GM12891 (cell line): ENCODE data around the gene RHBDL1.

ENCODE experiments used
- PAX5 ChIP-seq: IDR thresholded peaks from 2 replicates; pipeline ENCODE4 v1.6.1; 2011; ENCODE audit warnings: low read length, moderate library complexity, mild to moderate bottlenecking; ENCODE audit not compliant: insufficient read depth, severe bottlenecking
- POLR2A ChIP-seq: IDR thresholded peaks from 2 replicates; pipeline ENCODE4 v1.6.1; 2011; ENCODE audit warnings: low read depth, low read length, control low read depth

DNA sequence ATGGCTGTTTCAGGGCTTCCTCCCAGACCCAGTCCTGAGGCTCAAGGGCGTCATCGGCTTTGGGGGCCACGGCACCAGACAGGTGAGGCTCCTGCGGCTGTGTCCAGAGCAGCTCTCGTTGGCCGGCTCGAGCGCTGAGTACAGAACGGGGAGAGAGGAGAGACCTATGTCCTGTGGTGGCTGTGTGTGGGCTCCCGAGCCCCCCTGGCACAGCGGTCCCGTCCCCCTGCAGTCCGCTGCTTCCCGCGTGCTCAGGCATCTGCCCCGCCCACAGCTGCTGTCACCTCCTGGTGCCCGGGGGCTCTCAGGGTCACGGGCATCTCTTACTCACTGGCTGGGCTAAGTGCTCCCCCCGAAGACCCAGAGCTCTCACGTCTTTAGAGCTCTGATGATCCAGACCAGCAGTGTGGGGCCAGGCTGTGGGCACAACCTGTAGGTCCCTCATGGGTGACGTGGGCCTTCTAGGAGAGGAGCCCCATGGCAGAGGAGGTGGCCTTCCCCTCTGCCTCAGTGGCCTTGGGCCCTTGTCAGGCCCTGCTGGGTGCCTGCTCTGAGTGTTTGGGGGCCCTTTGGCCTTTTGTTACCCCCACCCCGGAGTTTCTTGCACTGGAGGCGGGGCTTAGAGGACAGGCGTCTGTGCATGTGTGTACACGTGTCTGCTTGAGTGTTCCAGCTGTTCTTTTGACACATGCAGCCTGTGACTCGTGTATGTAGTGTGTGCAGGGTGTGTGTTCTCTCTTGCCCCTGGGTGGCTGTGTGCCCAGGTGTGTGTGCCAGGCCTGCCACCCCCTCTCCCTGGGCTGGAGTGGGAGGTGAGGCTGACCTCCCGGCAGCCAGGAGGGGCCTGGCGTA lies 22.8 kb upstream of the RHBDL1 start:
- no peak for TF ChIP-seq POLR2A
- TF ChIP-seq PAX5 = no peak
